Neuron (in vitro differentiated cells): ENCODE measurements around the gene BABAM1.

ENCODE experiments used
- H2AFZ ChIP-seq: one replicate; pipeline ENCODE4 v1.6.1; 2013; ENCODE audit warnings: low read depth, mild to moderate bottlenecking, inconsistent platforms, low read length, moderate library complexity
- H3K27me3 ChIP-seq: one replicate; pipeline ENCODE4 v1.6.1; 2013; ENCODE audit warnings: low read length; ENCODE audit not compliant: insufficient read depth
- H3K36me3 ChIP-seq: one replicate; pipeline ENCODE4 v1.6.1; 2013; ENCODE audit warnings: low read length; ENCODE audit not compliant: insufficient read depth
- H3K4me1 ChIP-seq: one replicate; pipeline ENCODE4 v1.6.1; 2013; ENCODE audit warnings: low read length; ENCODE audit not compliant: insufficient read depth
- H3K4me3 ChIP-seq: 2 replicates; pipeline ENCODE4 v1.5.1; 2013; ENCODE audit warnings: mild to moderate bottlenecking, low read length, moderate library complexity
- H3K9me3 ChIP-seq: one replicate; pipeline ENCODE4 v1.6.1; 2013; ENCODE audit warnings: low read length

The BABAM1 gene

GRCh38 chr19:17248011-17248776, 19.0 kb upstream of the BABAM1 start:
- Histone ChIP-seq H3K4me3 (no peak overlapping the region), H3K9me3 (no peaks in the 10 kb centered on the region), H3K36me3 (no peaks in the 10 kb centered on the region), H3K4me1 (peaks cover 35% of the 10 kb centered on the region), H3K27me3 (no peaks in the 10 kb centered on the region), H2AFZ (no peak overlapping the region)

- Histone ChIP-seq H3K9me3 (no peaks in the 10 kb centered on the region), H3K4me1 (peaks cover 23% of the 10 kb centered on the region), H3K4me3 (no peak overlapping the region), H3K27me3 (no peaks in the 10 kb centered on the region), H3K36me3 (no peaks in the 10 kb centered on the region), H2AFZ (no peak overlapping the region)
Observed at GRCh38 chr19:17249887-17250548, 17.2 kb upstream of the BABAM1 start.

- Histone ChIP-seq H3K4me3 (no peak overlapping the region), H3K9me3 (no peaks in the 10 kb centered on the region), H3K27me3 (no peaks in the 10 kb centered on the region), H3K4me1 (peaks cover 3% of the 10 kb centered on the region), H2AFZ (no peak overlapping the region), H3K36me3 (no peaks in the 10 kb centered on the region)
Observed at GRCh38 chr19:17254636-17255035, 12.6 kb upstream of the BABAM1 start.

- H3K4me1 ChIP-seq, result peaks cover 3% of the 10 kb centered on the region
- no peaks in the 10 kb centered on the region for H3K9me3 ChIP-seq
- H3K36me3 ChIP-seq, result no peaks in the 10 kb centered on the region
- H3K27me3 ChIP-seq, result no peaks in the 10 kb centered on the region
- no peak overlapping the region for H2AFZ ChIP-seq
- H3K4me3 ChIP-seq, result no peak overlapping the region
Observed at GRCh38 chr19:17255150-17255621, 12.1 kb upstream of the BABAM1 start.

- H3K4me1 ChIP-seq, result peaks cover 5% of the 10 kb centered on the region
- no peak overlapping the region for H3K4me3 ChIP-seq
Observed at GRCh38 chr19:17256130-17256529, 11.1 kb upstream of the BABAM1 start.

GRCh38 chr19:17259118-17259780, 8.0 kb upstream of the BABAM1 start:
- H3K36me3 ChIP-seq, result no peaks in the 10 kb centered on the region
- H3K9me3 ChIP-seq, result no peaks in the 10 kb centered on the region
- H2AFZ ChIP-seq, result no peak overlapping the region
- H3K27me3 ChIP-seq, result no peaks in the 10 kb centered on the region
- peaks cover 5% of the 10 kb centered on the region for H3K4me1 ChIP-seq
- no peak overlapping the region for H3K4me3 ChIP-seq

More at GRCh38 chr19:17256130-17256529, 11.1 kb upstream of the BABAM1 start:
- H3K27me3 ChIP-seq, result no peaks in the 10 kb centered on the region
- H3K9me3 ChIP-seq, result no peaks in the 10 kb centered on the region
- no peaks in the 10 kb centered on the region for H3K36me3 ChIP-seq
- H2AFZ ChIP-seq, result no peak overlapping the region

- H2AFZ ChIP-seq, result no peak overlapping the region
- no peaks in the 10 kb centered on the region for H3K27me3 ChIP-seq
- peaks cover 5% of the 10 kb centered on the region for H3K4me1 ChIP-seq
- no peak overlapping the region for H3K4me3 ChIP-seq
- no peaks in the 10 kb centered on the region for H3K9me3 ChIP-seq
- no peaks in the 10 kb centered on the region for H3K36me3 ChIP-seq
Observed at GRCh38 chr19:17259934-17260333, 7.3 kb upstream of the BABAM1 start.

- H3K4me1 ChIP-seq, result peaks cover 5% of the 10 kb centered on the region
- H3K9me3 ChIP-seq, result no peaks in the 10 kb centered on the region
- no peak overlapping the region for H2AFZ ChIP-seq
- no peaks in the 10 kb centered on the region for H3K27me3 ChIP-seq
- no peak overlapping the region for H3K4me3 ChIP-seq
- no peaks in the 10 kb centered on the region for H3K36me3 ChIP-seq
Observed at GRCh38 chr19:17260842-17261325, 6.4 kb upstream of the BABAM1 start.

- H3K9me3 ChIP-seq, result no peaks in the 10 kb centered on the region
- H3K4me1 ChIP-seq, result peaks cover 5% of the 10 kb centered on the region
- no peak overlapping the region for H3K4me3 ChIP-seq
- H3K27me3 ChIP-seq, result no peaks in the 10 kb centered on the region
- no peaks in the 10 kb centered on the region for H3K36me3 ChIP-seq
- no peak overlapping the region for H2AFZ ChIP-seq
Observed at GRCh38 chr19:17262557-17262956, 4.7 kb upstream of the BABAM1 start.

GRCh38 chr19:17263712-17264640, 3.3 kb upstream of the BABAM1 start:
- H3K36me3 ChIP-seq, result peaks cover 4% of the 10 kb centered on the region
- peaks cover 11% of the 10 kb centered on the region for H3K4me1 ChIP-seq
- no peaks in the 10 kb centered on the region for H3K27me3 ChIP-seq
- no peaks in the 10 kb centered on the region for H3K9me3 ChIP-seq
- no peak overlapping the region for H3K4me3 ChIP-seq
- H2AFZ ChIP-seq, result no peak overlapping the region

GRCh38 chr19:17264641-17264979, 2.6 kb upstream of the BABAM1 start, which contains the start of gene USHBP1:
USHBP1 (minus strand) TSS chr19:17264745; CDS start chr19:17264299, 446 bp downstream.
- no peaks in the 10 kb centered on the region for H3K9me3 ChIP-seq
- no peak within 1 kb of the TSS for H3K4me3 ChIP-seq
- peaks cover 6% of the 10 kb centered on the region for H3K36me3 ChIP-seq
- H2AFZ ChIP-seq, result no peak within 1 kb of the TSS
- no peaks in the 10 kb centered on the region for H3K27me3 ChIP-seq
- H3K4me1 ChIP-seq, result peaks cover 8% of the 10 kb centered on the region

- Histone ChIP-seq H3K9me3 (no peaks in the 10 kb centered on the region), H3K36me3 (peaks cover 10% of the 10 kb centered on the region), H3K4me3 (no peak overlapping the region), H3K27me3 (no peaks in the 10 kb centered on the region), H3K4me1 (peaks cover 7% of the 10 kb centered on the region), H2AFZ (no peak overlapping the region)
Observed at GRCh38 chr19:17266026-17266425, 1.2 kb upstream of the BABAM1 start.
